Astrocyte of the cerebellum (primary cell): ENCODE data around the gene MMUT.
"Not testable (repeated sequence)": the region's sequence is repeated elsewhere in the genome, so short reads cannot be mapped to it uniquely, and the experiment has no call there.

Source experiments
- DNase-seq: peaks from one replicate; pipeline ENCODE4 v3.0.0-alpha.2; 2011; ENCODE audit warnings: low read depth
- H3K4me3 ChIP-seq: 2 replicates; pipeline ENCODE4 v1.5.1; 2011; ENCODE audit warnings: mild to moderate bottlenecking, low read depth, low read length, moderate library complexity
- in situ Hi-C: cut with HindIII; loops from 2 replicates; pipeline ENCODE4 v1.10.0; 2017; ENCODE audit warnings: low sequenced_read_pairs
- TF ChIP-seq, protein P1 (sequence below): IDR thresholded peaks from 2 replicates; pipeline ENCODE4 v1.5.1; 2012; ENCODE audit warnings: low read length, low read depth, moderate library complexity, mild to moderate bottlenecking; ENCODE audit errors: missing control alignments

Gene MMUT

DNA sequence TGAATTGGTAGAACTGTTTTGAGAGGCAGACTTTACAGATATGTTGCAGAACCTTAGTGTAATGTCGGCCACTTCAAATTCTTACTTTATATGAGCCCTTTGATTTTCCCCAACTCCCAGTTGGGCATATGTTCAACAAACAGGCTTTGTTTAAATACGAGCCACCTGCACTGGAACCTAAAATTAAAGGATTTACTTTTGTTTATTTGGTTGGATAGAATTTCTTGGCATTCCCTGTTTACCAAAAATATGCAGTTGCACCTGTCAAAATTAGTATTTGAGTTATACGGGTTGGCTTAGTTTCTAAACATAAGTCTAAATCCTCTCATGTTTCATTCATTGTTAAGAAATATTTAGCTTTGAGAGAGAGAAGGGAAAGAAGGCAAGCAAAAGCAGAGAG lies 34.3 kb upstream of the MMUT start:
- TF ChIP-seq, protein P1, sequence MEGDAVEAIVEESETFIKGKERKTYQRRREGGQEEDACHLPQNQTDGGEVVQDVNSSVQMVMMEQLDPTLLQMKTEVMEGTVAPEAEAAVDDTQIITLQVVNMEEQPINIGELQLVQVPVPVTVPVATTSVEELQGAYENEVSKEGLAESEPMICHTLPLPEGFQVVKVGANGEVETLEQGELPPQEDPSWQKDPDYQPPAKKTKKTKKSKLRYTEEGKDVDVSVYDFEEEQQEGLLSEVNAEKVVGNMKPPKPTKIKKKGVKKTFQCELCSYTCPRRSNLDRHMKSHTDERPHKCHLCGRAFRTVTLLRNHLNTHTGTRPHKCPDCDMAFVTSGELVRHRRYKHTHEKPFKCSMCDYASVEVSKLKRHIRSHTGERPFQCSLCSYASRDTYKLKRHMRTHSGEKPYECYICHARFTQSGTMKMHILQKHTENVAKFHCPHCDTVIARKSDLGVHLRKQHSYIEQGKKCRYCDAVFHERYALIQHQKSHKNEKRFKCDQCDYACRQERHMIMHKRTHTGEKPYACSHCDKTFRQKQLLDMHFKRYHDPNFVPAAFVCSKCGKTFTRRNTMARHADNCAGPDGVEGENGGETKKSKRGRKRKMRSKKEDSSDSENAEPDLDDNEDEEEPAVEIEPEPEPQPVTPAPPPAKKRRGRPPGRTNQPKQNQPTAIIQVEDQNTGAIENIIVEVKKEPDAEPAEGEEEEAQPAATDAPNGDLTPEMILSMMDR: no peak
- H3K4me3 ChIP-seq: no peak overlapping the region
- in situ Hi-C loops: no loop called here
- no peak for DNase-seq

DNA sequence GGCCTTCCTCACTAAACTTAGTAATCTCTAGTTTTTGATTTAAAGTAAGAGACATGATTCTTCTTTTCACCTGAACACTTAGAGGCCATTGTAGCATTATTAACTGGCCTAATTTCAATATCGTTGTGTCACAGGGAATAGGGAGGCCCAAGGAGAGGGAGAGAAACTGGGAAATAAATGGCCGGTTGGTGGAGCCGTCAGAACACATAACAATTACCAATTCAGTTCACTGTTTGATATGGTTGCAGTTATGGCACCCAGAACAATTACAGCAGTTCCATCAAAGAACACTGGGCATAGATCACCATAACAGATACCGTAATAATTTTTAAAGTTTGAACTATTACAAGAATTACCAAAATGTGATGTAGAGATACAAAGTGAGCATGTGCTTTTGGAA lies 27.6 kb upstream of the MMUT start:
- in situ Hi-C loops: no loop called here
- TF ChIP-seq, protein P1: no peak
- H3K4me3 ChIP-seq: no peak overlapping the region
- no peak for DNase-seq

DNA sequence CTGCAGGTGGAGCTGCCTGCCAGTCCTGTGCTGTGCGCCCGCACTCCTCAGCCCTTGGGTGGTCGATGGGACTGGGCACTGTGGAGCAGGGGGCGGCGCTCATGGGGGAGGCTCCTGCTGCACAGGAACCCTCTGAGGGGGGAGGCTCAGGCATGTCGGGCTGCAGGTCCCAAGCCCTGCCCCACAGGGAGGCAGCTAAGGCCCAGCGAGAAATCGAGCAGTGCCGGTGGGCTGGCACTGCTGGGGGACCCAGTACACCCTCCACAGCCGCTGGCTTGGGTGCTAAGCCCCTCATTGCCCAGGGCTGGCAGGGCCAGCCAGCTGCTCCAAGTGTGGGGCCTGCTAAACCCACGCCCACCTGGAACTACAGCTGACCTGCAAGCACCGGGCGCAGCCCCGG lies 20.3 kb upstream of the MMUT start:
- in situ Hi-C loops, H3K4me3 ChIP-seq, DNase-seq: not testable (repeated sequence)

DNA sequence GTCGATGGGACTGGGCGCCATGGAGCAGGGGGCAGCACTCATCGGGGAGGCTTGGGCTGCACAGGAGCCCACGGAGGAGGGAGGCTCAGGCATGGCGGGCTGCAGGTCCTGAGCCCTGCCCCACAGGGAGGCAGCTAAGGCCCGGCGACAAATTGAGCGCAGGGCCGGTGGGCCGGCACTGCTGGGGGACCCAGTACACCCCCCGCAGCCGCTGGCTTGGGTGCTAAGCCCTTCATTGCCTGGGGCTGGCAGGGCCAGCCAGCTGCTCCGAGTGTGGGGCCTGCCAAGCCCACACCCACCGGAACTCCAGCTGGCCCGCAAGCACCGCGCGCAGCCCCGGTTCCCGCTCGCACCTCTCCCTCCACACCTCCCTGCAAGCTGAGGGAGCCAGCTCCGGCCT lies 18.8 kb upstream of the MMUT start:
- H3K4me3 ChIP-seq, in situ Hi-C loops, DNase-seq: not testable (repeated sequence)

- in situ Hi-C loops: no loop called here
- no peak for DNase-seq
- TF ChIP-seq, protein P1: no peak
- no peak overlapping the region for H3K4me3 ChIP-seq
Measured at GRCh38 chr6:49479308-49479970, 16.4 kb upstream of the MMUT start.

DNA sequence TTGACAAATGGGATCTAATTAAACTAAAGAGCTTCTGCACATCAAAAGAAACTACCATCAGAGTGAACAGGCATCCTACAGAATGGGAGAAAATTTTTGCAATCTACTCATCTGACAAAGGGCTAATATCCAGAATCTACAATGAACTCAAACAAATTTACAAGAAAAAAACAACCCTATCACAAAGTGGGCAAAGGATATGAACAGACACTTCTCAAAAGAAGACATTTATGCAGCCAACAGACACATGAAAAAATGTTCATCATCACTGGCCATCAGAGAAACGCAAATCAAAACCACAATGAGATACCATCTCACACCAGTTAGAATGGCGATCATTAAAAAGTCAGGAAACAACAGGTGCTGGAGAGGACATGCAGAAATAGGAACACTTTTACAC lies 13.5 kb upstream of the MMUT start:
- in situ Hi-C loops, H3K4me3 ChIP-seq, DNase-seq: not testable (repeated sequence)

- no peak overlapping the region for H3K4me3 ChIP-seq
- TF ChIP-seq, protein P1: no peak
- in situ Hi-C loops: no loop called here
- no peak for DNase-seq
Measured at GRCh38 chr6:49468042-49468441, 5.0 kb upstream of the MMUT start.

GRCh38 chr6:49464691-49465090 lies 1.6 kb upstream of the MMUT start:
- TF ChIP-seq, protein P1: no peak
- no peak for DNase-seq
- no peak overlapping the region for H3K4me3 ChIP-seq
- in situ Hi-C loops: no loop called here
